LNCAP (cell line): ENCODE results near the gene POMT1.

Source experiments
- TF ChIP-seq, protein P1 (sequence below): fragments of 450-650 bp; IDR thresholded peaks from 2 replicates; pipeline ENCODE4 v1.5.1; 2017; ENCODE audit warnings: mild to moderate bottlenecking

POMT1 gene, protein sequence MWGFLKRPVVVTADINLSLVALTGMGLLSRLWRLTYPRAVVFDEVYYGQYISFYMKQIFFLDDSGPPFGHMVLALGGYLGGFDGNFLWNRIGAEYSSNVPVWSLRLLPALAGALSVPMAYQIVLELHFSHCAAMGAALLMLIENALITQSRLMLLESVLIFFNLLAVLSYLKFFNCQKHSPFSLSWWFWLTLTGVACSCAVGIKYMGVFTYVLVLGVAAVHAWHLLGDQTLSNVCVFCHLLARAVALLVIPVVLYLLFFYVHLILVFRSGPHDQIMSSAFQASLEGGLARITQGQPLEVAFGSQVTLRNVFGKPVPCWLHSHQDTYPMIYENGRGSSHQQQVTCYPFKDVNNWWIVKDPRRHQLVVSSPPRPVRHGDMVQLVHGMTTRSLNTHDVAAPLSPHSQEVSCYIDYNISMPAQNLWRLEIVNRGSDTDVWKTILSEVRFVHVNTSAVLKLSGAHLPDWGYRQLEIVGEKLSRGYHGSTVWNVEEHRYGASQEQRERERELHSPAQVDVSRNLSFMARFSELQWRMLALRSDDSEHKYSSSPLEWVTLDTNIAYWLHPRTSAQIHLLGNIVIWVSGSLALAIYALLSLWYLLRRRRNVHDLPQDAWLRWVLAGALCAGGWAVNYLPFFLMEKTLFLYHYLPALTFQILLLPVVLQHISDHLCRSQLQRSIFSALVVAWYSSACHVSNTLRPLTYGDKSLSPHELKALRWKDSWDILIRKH

DNA sequence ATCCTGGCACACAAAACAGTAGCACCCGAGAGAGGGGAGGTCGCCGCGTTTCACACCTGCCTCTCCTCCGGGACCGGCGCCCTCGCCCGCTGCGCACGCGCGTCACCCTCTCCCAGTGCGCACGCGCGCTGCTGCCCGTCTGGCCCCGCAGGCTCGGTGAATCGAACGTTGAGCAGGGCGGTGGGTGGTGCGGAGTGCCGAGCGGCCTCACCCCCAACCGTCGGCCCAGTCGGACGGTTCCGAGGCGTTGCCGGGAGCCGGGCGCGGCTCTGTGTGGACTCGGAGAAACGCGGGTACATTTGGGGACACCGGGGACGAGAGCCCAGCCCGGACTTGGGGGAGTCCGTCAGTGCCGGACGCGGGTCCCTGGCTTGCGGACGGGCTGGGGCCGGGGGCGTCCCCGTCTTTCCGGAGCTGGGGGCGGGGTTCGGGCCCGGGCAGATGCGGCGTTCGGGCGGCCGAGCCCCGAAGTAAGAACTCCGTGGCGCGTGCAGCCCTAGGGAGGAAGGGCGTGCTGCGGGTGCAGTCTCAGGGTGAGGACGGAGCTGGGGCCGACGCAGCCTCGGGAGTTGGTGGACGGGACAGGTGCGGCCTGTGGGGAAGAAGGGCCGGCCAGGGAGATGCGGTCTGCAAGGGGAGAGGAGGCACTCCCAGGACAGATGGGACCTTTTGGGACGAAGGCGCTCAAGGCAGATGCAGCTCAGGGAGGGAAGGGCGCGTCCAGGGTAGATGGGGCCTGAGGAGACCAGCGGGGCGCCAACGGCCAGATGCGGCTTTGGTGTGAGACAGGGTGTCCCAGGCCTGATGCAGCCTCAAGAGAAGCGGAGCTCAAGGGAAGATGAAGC lies at the start of gene POMT1:
POMT1 (plus strand) TSS at position 138 of the 845 bp plus-strand sequence. CDS start 1,301 bp downstream, outside the sequence.
- TF ChIP-seq, protein P1, sequence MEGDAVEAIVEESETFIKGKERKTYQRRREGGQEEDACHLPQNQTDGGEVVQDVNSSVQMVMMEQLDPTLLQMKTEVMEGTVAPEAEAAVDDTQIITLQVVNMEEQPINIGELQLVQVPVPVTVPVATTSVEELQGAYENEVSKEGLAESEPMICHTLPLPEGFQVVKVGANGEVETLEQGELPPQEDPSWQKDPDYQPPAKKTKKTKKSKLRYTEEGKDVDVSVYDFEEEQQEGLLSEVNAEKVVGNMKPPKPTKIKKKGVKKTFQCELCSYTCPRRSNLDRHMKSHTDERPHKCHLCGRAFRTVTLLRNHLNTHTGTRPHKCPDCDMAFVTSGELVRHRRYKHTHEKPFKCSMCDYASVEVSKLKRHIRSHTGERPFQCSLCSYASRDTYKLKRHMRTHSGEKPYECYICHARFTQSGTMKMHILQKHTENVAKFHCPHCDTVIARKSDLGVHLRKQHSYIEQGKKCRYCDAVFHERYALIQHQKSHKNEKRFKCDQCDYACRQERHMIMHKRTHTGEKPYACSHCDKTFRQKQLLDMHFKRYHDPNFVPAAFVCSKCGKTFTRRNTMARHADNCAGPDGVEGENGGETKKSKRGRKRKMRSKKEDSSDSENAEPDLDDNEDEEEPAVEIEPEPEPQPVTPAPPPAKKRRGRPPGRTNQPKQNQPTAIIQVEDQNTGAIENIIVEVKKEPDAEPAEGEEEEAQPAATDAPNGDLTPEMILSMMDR = no peak

DNA sequence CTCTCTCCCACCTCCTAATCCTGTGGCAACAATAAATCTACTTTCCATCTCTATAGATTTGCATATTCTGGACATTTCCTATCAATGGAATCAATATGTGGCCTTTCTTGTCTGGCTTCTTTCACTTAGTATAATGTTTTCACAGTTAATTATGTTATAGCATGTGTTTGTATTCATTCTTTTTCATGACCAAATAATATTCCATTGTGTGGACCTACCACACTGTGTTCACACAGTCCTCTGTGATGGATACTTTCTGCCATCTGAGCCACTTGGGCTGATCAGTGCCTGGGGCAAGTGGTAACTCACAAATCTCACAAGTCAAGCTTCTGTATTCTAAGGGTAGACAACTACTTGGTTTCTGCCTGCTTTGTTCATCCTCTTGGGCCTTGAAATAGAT lies 48.7 kb upstream of the POMT1 start:
- TF ChIP-seq, protein P1 = no peak

DNA sequence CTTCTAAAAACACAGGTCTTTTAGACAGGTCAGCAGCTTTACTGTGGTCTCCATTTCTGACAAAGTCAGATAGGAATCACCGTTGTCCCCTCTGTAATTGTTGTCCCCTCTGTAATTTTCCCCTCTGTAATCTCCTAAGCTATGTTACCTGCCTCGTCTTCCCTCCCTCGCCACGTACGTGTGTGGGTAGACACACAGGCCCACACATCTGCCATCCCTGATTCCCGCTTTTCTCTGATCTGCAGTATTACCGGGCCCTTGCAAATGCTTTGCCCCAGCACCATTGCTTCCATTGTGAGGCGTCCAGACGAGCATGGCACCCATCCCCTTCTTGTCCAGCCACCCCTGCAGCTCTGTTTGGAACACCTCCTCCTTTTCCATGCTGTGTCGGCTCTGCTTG lies 45.0 kb upstream of the POMT1 start:
- TF ChIP-seq, protein P1 = no peak

DNA sequence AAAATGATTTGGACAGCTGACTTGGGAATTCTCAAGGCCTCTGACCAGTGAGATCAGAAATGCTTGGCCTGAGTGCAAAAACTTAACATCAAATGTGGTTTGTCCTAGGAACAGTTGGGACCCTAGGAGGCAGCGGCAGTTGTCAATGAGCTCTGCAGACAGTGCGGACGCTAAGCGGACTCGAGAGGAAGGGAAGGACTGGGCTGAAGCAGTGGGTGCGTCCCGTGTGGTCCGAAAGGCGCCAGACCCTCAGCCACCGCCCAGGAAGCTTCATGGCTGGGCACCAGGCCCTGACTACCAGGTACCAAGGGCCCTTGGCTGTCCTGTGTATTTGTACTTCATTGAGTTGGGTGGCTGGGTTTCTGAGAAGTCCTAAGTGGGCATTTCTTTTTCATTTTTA lies 43.7 kb upstream of the POMT1 start:
- TF ChIP-seq, protein P1 = no peak

DNA sequence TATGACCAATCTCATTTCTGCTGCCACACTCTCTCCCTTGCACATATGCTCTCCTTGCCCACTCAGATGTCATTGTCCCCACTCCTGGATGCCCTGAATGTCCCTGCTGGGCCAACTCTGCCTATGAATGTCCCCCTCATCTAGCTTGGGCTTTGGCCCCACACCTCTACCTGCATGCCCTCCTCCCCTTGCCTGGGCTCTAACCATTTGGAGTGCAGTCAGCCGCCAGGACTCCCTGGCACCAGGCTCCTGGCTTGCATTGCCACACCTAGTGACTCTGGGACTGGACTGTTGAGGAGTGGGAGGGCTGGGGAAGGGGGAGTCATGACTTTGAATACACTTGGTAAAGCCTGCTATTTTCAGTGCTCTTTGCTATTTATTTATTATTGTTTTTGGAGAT lies 41.6 kb upstream of the POMT1 start:
- TF ChIP-seq, protein P1 = no peak

DNA sequence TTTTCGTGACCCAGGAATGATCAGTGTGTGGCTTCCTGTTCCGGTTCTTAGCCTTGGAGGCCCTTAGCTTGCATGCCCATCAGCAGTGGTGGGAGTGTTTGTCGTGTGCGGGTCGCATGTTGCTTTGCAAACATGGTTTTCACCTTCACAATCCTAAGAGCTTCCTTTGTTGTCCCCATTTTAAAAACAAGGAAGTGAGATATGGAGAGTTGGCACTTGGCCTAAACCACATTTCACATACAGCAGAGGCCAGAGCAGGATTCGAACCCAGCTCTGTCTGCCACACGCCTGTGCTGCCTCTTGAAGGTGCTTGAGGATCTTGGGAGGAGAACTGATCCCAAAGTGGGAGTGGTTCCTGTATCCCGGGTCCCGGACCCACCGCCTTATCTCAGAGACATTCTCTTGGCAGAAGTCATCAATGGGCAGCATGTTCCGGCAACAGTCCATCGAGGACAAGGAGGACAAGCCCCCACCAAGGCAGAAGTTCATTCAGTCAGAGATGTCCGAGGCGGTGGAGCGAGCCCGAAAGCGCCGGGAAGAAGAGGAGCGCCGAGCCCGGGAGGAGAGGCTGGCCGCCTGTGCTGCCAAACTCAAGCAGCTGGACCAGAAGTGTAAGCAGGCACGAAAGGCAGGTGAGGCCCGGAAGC lies 38.2 kb upstream of the POMT1 start:
- TF ChIP-seq, protein P1 = no peak

DNA sequence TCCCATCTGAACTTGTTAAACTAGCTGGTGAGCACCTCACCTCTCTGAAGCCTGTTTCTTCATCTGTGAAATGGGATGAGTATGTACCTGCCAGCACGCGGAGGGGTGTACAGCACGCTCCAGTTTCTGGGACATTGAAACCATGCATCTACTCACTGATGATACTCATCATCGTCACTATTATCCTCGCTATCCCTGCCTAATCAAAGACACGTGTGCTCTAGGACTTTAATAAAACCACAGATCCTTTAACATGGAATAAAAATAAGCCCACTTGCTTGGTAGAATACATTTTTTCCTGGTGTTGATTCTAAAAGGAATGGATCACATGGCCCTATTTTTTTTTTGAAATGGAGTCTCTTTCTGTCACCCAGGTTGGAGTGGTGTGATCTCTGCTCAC lies 37.3 kb upstream of the POMT1 start:
- TF ChIP-seq, protein P1 = no peak
